Astrocyte of the hippocampus (primary cell): ENCODE measurements around the gene PPP1R37.

Source experiments
- DNase-seq: peaks from one replicate; pipeline ENCODE4 v3.0.0; 2011; ENCODE audit warnings: low read depth, low spot score

PPP1R37 gene

GRCh38 chr19:45195764-45196163, 102.8 kb downstream of the PPP1R37 start:
- DNase-seq: no peak
